IMR-90 (cell line): Measurements from ENCODE around the gene MT1H. TPM values are rescaled to one million over a fixed set of nuclear protein-coding genes. Genes with fewer than 3 reads are reported as not detected.

ENCODE experiments used
- ATAC-seq: fragments of 200-7000 bp; cut with Tn5 transposase; 2 replicates; pipeline ENCODE4 v1.9.1; 2020; ENCODE audit warnings: low read depth, mild to moderate bottlenecking, moderate library complexity
- BruUV-seq: library from RNA; stranded (reverse); fragments of 400-500 nt; replicated peaks from 2 replicates; lab custom pipeline; 2021; lab: Mats Ljungman, UMichigan
- CTCF ChIA-PET: fragments of 300-600 bp; formaldehyde crosslinking; extraction: SDS; loops from one replicate; lab custom pipeline; 2021; ENCODE audit warnings: antibody characterized with exemption; lab: Yijun Ruan, JAX
- POLR2A ChIA-PET: fragments of 300-600 bp; sonication (Branson Sonifier 250); formaldehyde crosslinking; loops from one replicate; lab custom pipeline; 2022; ENCODE audit warnings: antibody characterized with exemption; ENCODE audit not compliant: unreplicated experiment; lab: Charles Lee
- DNase-seq: peaks from one replicate; pipeline ENCODE4 v3.0.0; 2013
- H2AFZ ChIP-seq: replicated peaks from 2 replicates; pipeline ENCODE3; 2013; ENCODE audit warnings: low read length, mild to moderate bottlenecking; ENCODE audit not compliant: poor library complexity
- H2AK5ac ChIP-seq: 2 replicates; pipeline ENCODE4 v1.6.1; 2013; ENCODE audit warnings: low read depth, low read length, inconsistent platforms
- H2AK9ac ChIP-seq: replicated peaks from 2 replicates; pipeline ENCODE3; 2013; ENCODE audit warnings: mild to moderate bottlenecking, low read depth, low read length, moderate library complexity; ENCODE audit not compliant: poor library complexity
- H2BK120ac ChIP-seq: 2 replicates; pipeline ENCODE4 v1.6.1; 2013; ENCODE audit warnings: low read depth, low read length, inconsistent platforms
- H2BK15ac ChIP-seq: 3 replicates; pipeline ENCODE4 v1.6.1; 2013; ENCODE audit warnings: low read depth, low read length, inconsistent platforms
- H2BK20ac ChIP-seq: 2 replicates; pipeline ENCODE4 v1.6.1; 2013; ENCODE audit warnings: low read depth, mild to moderate bottlenecking, inconsistent platforms, low read length, moderate library complexity
- H2BK5ac ChIP-seq: 2 replicates; pipeline ENCODE4 v1.6.1; 2013; ENCODE audit warnings: mild to moderate bottlenecking, low read depth, low read length, inconsistent platforms; ENCODE audit not compliant: poor library complexity, severe bottlenecking
- H3K14ac ChIP-seq: replicated peaks from 2 replicates; pipeline ENCODE4 v1.6.1; 2013; ENCODE audit warnings: low read depth, low read length, inconsistent platforms
- H3K18ac ChIP-seq: 2 replicates; pipeline ENCODE4 v1.6.1; 2013; ENCODE audit warnings: low read depth, low read length, control low read depth
- H3K23ac ChIP-seq: 2 replicates; pipeline ENCODE4 v1.6.1; 2013; ENCODE audit warnings: low read depth, low read length, inconsistent platforms
- H3K27ac ChIP-seq: 2 replicates; pipeline ENCODE4 v1.5.1; 2013; ENCODE audit warnings: mild to moderate bottlenecking, control low read depth, low read length; ENCODE audit not compliant: insufficient read depth
- H3K27me3 ChIP-seq: 2 replicates; pipeline ENCODE4 v1.6.1; 2013; ENCODE audit warnings: low read length; ENCODE audit not compliant: control insufficient read depth, insufficient read depth
- H3K36me3 ChIP-seq: 2 replicates; pipeline ENCODE4 v1.6.1; 2013; ENCODE audit warnings: low read length, mixed read lengths; ENCODE audit not compliant: control insufficient read depth, insufficient read depth
- H3K4ac ChIP-seq: 2 replicates; pipeline ENCODE4 v1.6.1; 2013; ENCODE audit warnings: low read depth, low read length, inconsistent platforms
- H3K4me1 ChIP-seq: 2 replicates; pipeline ENCODE4 v1.6.1; 2013; ENCODE audit warnings: low read length, mixed read lengths; ENCODE audit not compliant: control insufficient read depth, insufficient read depth
- H3K4me2 ChIP-seq: 2 replicates; pipeline ENCODE4 v1.6.1; 2013; ENCODE audit warnings: low read depth, mild to moderate bottlenecking, control low read depth, low read length, moderate library complexity
- H3K4me3 ChIP-seq: 2 replicates; pipeline ENCODE4 v1.5.1; 2013; ENCODE audit warnings: low read depth, mild to moderate bottlenecking, control low read depth, low read length, moderate library complexity; ENCODE audit not compliant: insufficient read depth
- H3K56ac ChIP-seq: 2 replicates; pipeline ENCODE4 v1.6.1; 2013; ENCODE audit warnings: low read length, inconsistent platforms; ENCODE audit not compliant: insufficient read depth; ENCODE audit errors: extremely low read depth
- H3K79me1 ChIP-seq, 2 experiments: 2 replicates each; pipeline ENCODE4 v1.6.1; 2013; ENCODE audit warnings: low read length in 2 of 2, inconsistent platforms in 1 of 2, low read depth in 1 of 2
- H3K9ac ChIP-seq: 2 replicates; pipeline ENCODE4 v1.6.1; 2013; ENCODE audit warnings: low read depth, low read length, control low read depth
- H3K9me1 ChIP-seq: 2 replicates; pipeline ENCODE4 v1.6.1; 2013; ENCODE audit warnings: low read length, inconsistent platforms; ENCODE audit not compliant: insufficient read depth
- H3K9me3 ChIP-seq: 2 replicates; pipeline ENCODE4 v1.6.1; 2013; ENCODE audit warnings: low read length; ENCODE audit not compliant: control insufficient read depth, insufficient read depth
- H4K20me1 ChIP-seq: 2 replicates; pipeline ENCODE4 v1.6.1; 2013; ENCODE audit warnings: low read length, inconsistent platforms; ENCODE audit not compliant: insufficient read depth
- H4K5ac ChIP-seq: 2 replicates; pipeline ENCODE4 v1.6.1; 2013; ENCODE audit warnings: mild to moderate bottlenecking, low read depth, low read length, control low read depth
- H4K8ac ChIP-seq, 2 experiments: 2 replicates each; pipeline ENCODE4 v1.6.1; 2013; ENCODE audit warnings: low read depth in 2 of 2, low read length in 2 of 2, control low read depth in 1 of 2, inconsistent platforms in 1 of 2
- H4K91ac ChIP-seq: 2 replicates; pipeline ENCODE4 v1.6.1; 2013; ENCODE audit warnings: low read depth, low read length, inconsistent platforms; ENCODE audit not compliant: insufficient read depth
- BHLHE40 ChIP-seq: fragments of 150-350 bp; IDR thresholded peaks from 2 replicates; pipeline ENCODE4 v1.6.1; 2016; ENCODE audit warnings: mild to moderate bottlenecking, low read depth, low read length
- FOS ChIP-seq: fragments of 150-350 bp; IDR thresholded peaks from 2 replicates; pipeline ENCODE4 v1.6.1; 2016; ENCODE audit warnings: low read depth, low read length
- MAFK ChIP-seq: IDR thresholded peaks from 2 replicates; pipeline ENCODE4 v1.6.1; 2012; ENCODE audit warnings: low read depth, low read length, improper control_type of control experiment
- MAZ ChIP-seq: IDR thresholded peaks from 2 replicates; pipeline ENCODE4 v1.6.1; 2012; ENCODE audit warnings: low read depth, mild to moderate bottlenecking, low read length, improper control_type of control experiment, moderate library complexity, borderline replicate concordance
- MXI1 ChIP-seq: IDR thresholded peaks from 2 replicates; pipeline ENCODE4 v1.6.1; 2012; ENCODE audit warnings: low read depth, mild to moderate bottlenecking, low read length, moderate library complexity, borderline replicate concordance
- NFE2L2 ChIP-seq: fragments of 150-350 bp; IDR thresholded peaks from 2 replicates; pipeline ENCODE4 v1.6.1; 2016; ENCODE audit warnings: low read depth, mild to moderate bottlenecking, low read length
- POLR2A ChIP-seq: IDR thresholded peaks from 2 replicates; pipeline ENCODE4 v1.6.1; 2012; ENCODE audit warnings: mild to moderate bottlenecking, low read depth, low read length
- RAD21 ChIP-seq: IDR thresholded peaks from 2 replicates; pipeline ENCODE4 v1.6.1; 2012; ENCODE audit warnings: low read length, improper control_type of control experiment
- RCOR1 ChIP-seq: IDR thresholded peaks from 2 replicates; pipeline ENCODE4 v1.6.1; 2012; ENCODE audit warnings: mild to moderate bottlenecking, low read length, improper control_type of control experiment; ENCODE audit not compliant: insufficient replicate concordance
- SMC3 ChIP-seq: fragments of 150-350 bp; IDR thresholded peaks from 2 replicates; pipeline ENCODE4 v1.6.1; 2016; ENCODE audit warnings: low read depth, mild to moderate bottlenecking, antibody characterized with exemption, low read length, moderate library complexity
- WGBS, 2 experiments: methylation state at CpG; one replicate each; pipeline versions ENCODE4 v1.1.5 to v1.1.7; 2013; ENCODE audit warnings: missing lambda C conversion rate in 2 of 2; ENCODE audit not compliant: insufficient read length in 1 of 2; ENCODE audit errors: extremely low coverage in 2 of 2; 5-methylcytosine and 5-hydroxymethylcytosine counted together
- dilution Hi-C: fragments of 300-500 bp; cut with HindIII; formaldehyde crosslinking; loops from one replicate; pipeline ENCODE4 v1.14.3; 2018; ENCODE audit warnings: low sequenced_read_pairs; ENCODE audit not compliant: unreplicated experiment
- in situ Hi-C: fragments of 300-500 bp; cut with MboI; formaldehyde crosslinking; loops from 3 replicates; pipeline ENCODE4 v1.14.3; 2019; ENCODE audit warnings: low sequenced_read_pairs, inconsistent platforms, mixed read lengths
- intact Hi-C: fragments of 100-400 bp; cut with micrococcal nuclease; formaldehyde crosslinking; loops from 2 replicates; pipeline ENCODE4 v1.10.0; 2022
- polyA plus RNA-seq, 3 experiments: library from polyadenylated mRNA; depleted of rRNA; stranded (reverse); fragments of >200 nt; gene quantifications; 2 replicates each; pipeline ENCODE4 v1.2.3, GENCODE V29; 2012; ENCODE audit warnings: low replicate concordance in 1 of 3
- total RNA-seq: library from RNA; depleted of rRNA; stranded (reverse); fragments of >200 nt; gene quantifications from 2 replicates; pipeline ENCODE4 v1.2.3, GENCODE V29; 2012
- TF ChIP-seq, protein P1 (sequence below): fragments of 150-350 bp; IDR thresholded peaks from 2 replicates; pipeline ENCODE4 v1.6.1; 2016; ENCODE audit warnings: low read depth, mild to moderate bottlenecking, low read length, moderate library complexity, borderline replicate concordance

Gene MT1H
- total and polyA plus RNA-seq, 2 of the 4 experiments (the other 2 are of a cell fraction): not detected

DNA sequence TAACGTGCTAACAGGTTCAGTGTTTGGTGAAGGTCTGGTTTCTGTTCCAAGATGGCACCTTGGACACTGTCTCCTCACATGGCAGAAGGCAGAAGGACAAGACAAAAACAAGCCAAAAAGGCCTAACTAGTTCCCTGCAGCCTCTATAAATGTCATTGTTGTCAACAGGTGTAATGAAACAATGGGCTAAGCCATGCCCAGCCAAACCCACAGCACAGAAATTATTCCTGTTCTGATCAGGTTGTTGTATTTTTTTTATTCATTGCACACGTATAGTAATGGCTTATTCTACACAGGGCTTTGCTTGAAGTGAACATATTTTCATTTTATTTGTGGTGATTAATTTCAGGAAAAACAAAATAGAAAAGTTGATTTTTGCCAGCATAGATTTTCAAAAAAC, 44.2 kb downstream of the MT1H start:
- H3K9me1 ChIP-seq: no peaks in the 10 kb centered on the region
- ATAC-seq: no peak
- H2BK5ac ChIP-seq: no peak overlapping the region
- POLR2A ChIA-PET: no interaction called here
- H3K18ac ChIP-seq: no peak overlapping the region
- no peak overlapping the region for H4K5ac ChIP-seq
- dilution Hi-C loops: no loop called here
- no peak overlapping the region for H4K8ac ChIP-seq
- CTCF ChIA-PET: no interaction called here
- no peak overlapping the region for H3K23ac ChIP-seq
- H2AK5ac ChIP-seq: no peak overlapping the region
- H2BK15ac ChIP-seq: no peak overlapping the region
- H2BK20ac ChIP-seq: no peak overlapping the region
- no peak overlapping the region for H3K56ac ChIP-seq
- H3K4me2 ChIP-seq: no peak overlapping the region
- no peaks in the 10 kb centered on the region for H3K36me3 ChIP-seq
- H2AK9ac ChIP-seq: no peak overlapping the region
- no TSS peak for BruUV-seq
- TF ChIP-seq MAZ (no peak), POLR2A (no peak), RCOR1 (no peak), NFE2L2 (no peak), BHLHE40 (no peak), MXI1 (no peak), FOS (no peak), RAD21 (no peak), SMC3 (no peak), MAFK (no peak)
- TF ChIP-seq, protein P1, sequence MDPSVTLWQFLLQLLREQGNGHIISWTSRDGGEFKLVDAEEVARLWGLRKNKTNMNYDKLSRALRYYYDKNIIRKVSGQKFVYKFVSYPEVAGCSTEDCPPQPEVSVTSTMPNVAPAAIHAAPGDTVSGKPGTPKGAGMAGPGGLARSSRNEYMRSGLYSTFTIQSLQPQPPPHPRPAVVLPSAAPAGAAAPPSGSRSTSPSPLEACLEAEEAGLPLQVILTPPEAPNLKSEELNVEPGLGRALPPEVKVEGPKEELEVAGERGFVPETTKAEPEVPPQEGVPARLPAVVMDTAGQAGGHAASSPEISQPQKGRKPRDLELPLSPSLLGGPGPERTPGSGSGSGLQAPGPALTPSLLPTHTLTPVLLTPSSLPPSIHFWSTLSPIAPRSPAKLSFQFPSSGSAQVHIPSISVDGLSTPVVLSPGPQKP: no peak
- no peak overlapping the region for H4K91ac ChIP-seq
- intact Hi-C loops: no loop called here
- H2BK120ac ChIP-seq: no peak overlapping the region
- no CpG with 5 or more reads among the region's 2 CpGs for WGBS, 2 experiments
- no peaks in the 10 kb centered on the region for H4K20me1 ChIP-seq
- DNase-seq: no peak
- no peaks in the 10 kb centered on the region for H3K9me3 ChIP-seq
- no peaks in the 10 kb centered on the region for H3K79me1 ChIP-seq
- no peak overlapping the region for H3K27ac ChIP-seq
- H3K4me1 ChIP-seq: no peaks in the 10 kb centered on the region
- H2AFZ ChIP-seq: no peak overlapping the region
- peaks cover 16% of the 10 kb centered on the region for H3K27me3 ChIP-seq
- H3K4me3 ChIP-seq: no peak overlapping the region
- no peak overlapping the region for H3K4ac ChIP-seq
- H3K9ac ChIP-seq: no peak overlapping the region
- no peak overlapping the region for H3K14ac ChIP-seq
- in situ Hi-C loops: loop anchor here (25.0 kb wide), 1 partner anchor 776 kb away; no protein-coding TSS in a partner anchor
